SK-N-SH (cell line): ENCODE results near the gene MS4A4E. TPM values are rescaled to one million over a fixed set of nuclear protein-coding genes. Genes with fewer than 3 reads are reported as not detected.

Experiments
- CTCF ChIA-PET: fragments of 300-600, 350-600 bp; formaldehyde crosslinking; extraction: SDS; loops from one replicate; lab custom pipeline; 2021; lab: Yijun Ruan, JAX
- POLR2A ChIA-PET: fragments of 350-600 bp; sonication (Branson Sonifier 250); formaldehyde crosslinking; extraction: SDS; loops from one replicate; lab custom pipeline; 2020; ENCODE audit warnings: antibody characterized with exemption, inconsistent platforms; lab: Yijun Ruan, JAX
- DNase-seq: peaks from one replicate; pipeline ENCODE4 v3.0.0; 2012
- H2AFZ ChIP-seq: fragments of 200-600 bp; sonication (generic); 2 replicates; pipeline ENCODE4 v1.8.1; 2016; ENCODE audit warnings: antibody characterized with exemption, mild to moderate bottlenecking, low read depth
- H3F3A ChIP-seq: fragments of 200-600 bp; sonication (generic); replicated peaks from 2 replicates; pipeline ENCODE3; 2016; ENCODE audit warnings: antibody characterized with exemption, mild to moderate bottlenecking; ENCODE audit not compliant: insufficient read depth
- H3K27ac ChIP-seq, 2 experiments: fragments of 200-500 bp in 1 of 2; fragments of 200-600 bp in 1 of 2; sonication (Bioruptor generic) in 1 of 2; sonication (generic), shearing (Covaris generic) in 1 of 2; 2 replicates each; pipeline versions ENCODE4 v1.5.1 to v1.6.1; 2014 to 2016; ENCODE audit warnings: low read depth in 2 of 2, inconsistent platforms in 1 of 2, low read length in 1 of 2, mild to moderate bottlenecking in 1 of 2, mixed read lengths in 1 of 2
- H3K27me3 ChIP-seq: fragments of 200-600 bp; sonication (generic), shearing (Covaris generic); 2 replicates; pipeline ENCODE4 v1.6.1; 2016; ENCODE audit warnings: mixed run types; ENCODE audit not compliant: insufficient read depth
- H3K36me3 ChIP-seq, 2 experiments: fragments of 200-500 bp in 1 of 2; fragments of 200-600 bp in 1 of 2; sonication (Bioruptor generic) in 1 of 2; sonication (generic) in 1 of 2; replicated peaks in 1 of 2; 2 replicates each; pipeline versions ENCODE3 to v1.5.1; 2014 to 2016; ENCODE audit warnings: low read length in 1 of 2, mild to moderate bottlenecking in 1 of 2; ENCODE audit not compliant: insufficient read depth in 2 of 2, control insufficient read depth in 1 of 2
- H3K4me1 ChIP-seq, 2 experiments: fragments of 200-500 bp in 1 of 2; fragments of 200-600 bp in 1 of 2; sonication (Bioruptor generic) in 1 of 2; sonication (generic), shearing (Covaris generic) in 1 of 2; 2 replicates each; pipeline versions ENCODE4 v1.5.1 to v1.6.1; 2014 to 2016; ENCODE audit warnings: low read depth in 1 of 2, low read length in 1 of 2, mixed run types in 1 of 2; ENCODE audit not compliant: insufficient read depth in 2 of 2, control insufficient read depth in 1 of 2
- H3K4me2 ChIP-seq: fragments of 200-600 bp; sonication (generic), shearing (Covaris generic); 2 replicates; pipeline ENCODE4 v1.6.1; 2017; ENCODE audit warnings: mixed run types
- H3K4me3 ChIP-seq, 2 experiments: fragments of 200-500 bp in 1 of 2; fragments of 200-600 bp in 1 of 2; sonication (Bioruptor generic) in 1 of 2; sonication (generic), shearing (Covaris generic) in 1 of 2; 2 replicates each; pipeline versions ENCODE4 v1.5.1 to v1.8.1; 2014 to 2016; ENCODE audit warnings: low read depth in 2 of 2, inconsistent platforms in 1 of 2, low read length in 1 of 2, mild to moderate bottlenecking in 1 of 2, mixed read lengths in 1 of 2, moderate library complexity in 1 of 2
- H3K79me2 ChIP-seq: fragments of 200-600 bp; sonication (generic); 2 replicates; pipeline ENCODE4 v1.8.1; 2017; ENCODE audit warnings: mild to moderate bottlenecking; ENCODE audit not compliant: insufficient read depth
- H3K9ac ChIP-seq: fragments of 200-600 bp; sonication (generic); 2 replicates; pipeline ENCODE4 v1.6.1; 2017; ENCODE audit warnings: mixed run types
- H3K9me2 ChIP-seq: fragments of 200-600 bp; sonication (generic); 2 replicates; pipeline ENCODE4 v1.6.1; 2017; ENCODE audit warnings: mixed run types
- H3K9me3 ChIP-seq: fragments of 200-600 bp; sonication (generic); 2 replicates; pipeline ENCODE4 v1.6.1; 2017; ENCODE audit warnings: mixed run types, mild to moderate bottlenecking, moderate library complexity
- H4K20me1 ChIP-seq: fragments of 200-600 bp; sonication (generic); 2 replicates; pipeline ENCODE4 v1.6.1; 2017; ENCODE audit warnings: mild to moderate bottlenecking, mixed run types; ENCODE audit not compliant: insufficient read depth
- ELF1 ChIP-seq: IDR thresholded peaks from 2 replicates; pipeline ENCODE4 v1.4.0; 2012
- EZH2phosphoT487 ChIP-seq: fragments of 200-600 bp; sonication (generic); IDR thresholded peaks from 2 replicates; pipeline ENCODE4 v1.6.1; 2017; ENCODE audit warnings: low read depth, mixed run types, mild to moderate bottlenecking, antibody characterized with exemption, moderate library complexity, borderline replicate concordance
- FOSL2 ChIP-seq: IDR thresholded peaks from 2 replicates; pipeline ENCODE4 v1.4.0; 2012; ENCODE audit warnings: low read depth, mild to moderate bottlenecking, moderate library complexity, borderline replicate concordance
- FOXM1 ChIP-seq: IDR thresholded peaks from 2 replicates; pipeline ENCODE4 v1.4.0; 2012; ENCODE audit warnings: low read depth, mild to moderate bottlenecking
- GATA2 ChIP-seq: sonication (generic); formaldehyde crosslinking; IDR thresholded peaks from 2 replicates; pipeline ENCODE4 v1.5.0; 2020; ENCODE audit warnings: mild to moderate bottlenecking, missing genetic modification reagents
- NFIC ChIP-seq: IDR thresholded peaks from 2 replicates; pipeline ENCODE4 v1.4.0; 2012; ENCODE audit warnings: borderline replicate concordance
- PBX3 ChIP-seq: IDR thresholded peaks from 2 replicates; pipeline ENCODE4; 2012
- SIN3A ChIP-seq: IDR thresholded peaks from 2 replicates; pipeline ENCODE4 v1.6.1; 2012; ENCODE audit warnings: low read depth, mild to moderate bottlenecking, low read length, moderate library complexity, borderline replicate concordance
- USF1 ChIP-seq: IDR thresholded peaks from 2 replicates; pipeline ENCODE4 v1.4.0; 2012; ENCODE audit warnings: low read depth, borderline replicate concordance
- USF2 ChIP-seq: fragments of 150-350 bp; IDR thresholded peaks from 2 replicates; pipeline ENCODE4 v1.6.1; 2017; ENCODE audit warnings: antibody characterized with exemption, low read length, low read depth, borderline replicate concordance
- YY1 ChIP-seq: IDR thresholded peaks from 2 replicates; pipeline ENCODE4 v1.4.0; 2012; ENCODE audit warnings: low read depth, mild to moderate bottlenecking
- WGBS: methylation state at CpG from one replicate; pipeline ENCODE4 v1.1.6; 2017; ENCODE audit warnings: low lambda C conversion rate; 5-methylcytosine and 5-hydroxymethylcytosine counted together
- polyA plus RNA-seq, 3 experiments: library from polyadenylated mRNA; depleted of rRNA; stranded (reverse); fragments of >200 nt; gene quantifications; 2 replicates each; pipeline ENCODE4 v1.2.3, GENCODE V29; 2012

MS4A4E gene
- polyA plus RNA-seq, 1 of the 3 experiments (the other 2 are of a cell fraction) = not detected

- TF ChIP-seq PBX3 (no peak), SIN3A (no peak), YY1 (no peak), ELF1 (no peak), USF1 (no peak), FOSL2 (no peak), FOXM1 (no peak)
These were observed 58.0 kb downstream of the MS4A4E start (continued) for GRCh38 chr11:60184824-60185511.

- POLR2A ChIA-PET = no interaction called here
- no peak overlapping the region for H3K4me2 ChIP-seq
- H3K4me3 ChIP-seq = no peak overlapping the region
- no peaks in the 10 kb centered on the region for H3K9me2 ChIP-seq
- no peaks in the 10 kb centered on the region for H3K79me2 ChIP-seq
- no peaks in the 10 kb centered on the region for H3K4me1 ChIP-seq
- H3K36me3 ChIP-seq = no peaks in the 10 kb centered on the region
- DNase-seq = no peak
- H3K27ac ChIP-seq = no peak overlapping the region
- WGBS = 8% methylated on average over 2 of the region's 2 CpGs
- no peaks in the 10 kb centered on the region for H3K9me3 ChIP-seq
- H4K20me1 ChIP-seq = no peaks in the 10 kb centered on the region
- no peak overlapping the region for H3K9ac ChIP-seq
- no peak overlapping the region for H2AFZ ChIP-seq
- no peaks in the 10 kb centered on the region; the same call in 1 of the 2 replicates for H3K27me3 ChIP-seq
- TF ChIP-seq EZH2phosphoT487 (no peak), GATA2 (no peak), NFIC (no peak), USF2 (no peak)
- TF ChIP-seq, all 33 proteins: peak for 0
- CTCF ChIA-PET = no interaction called here
- no peaks in the 10 kb centered on the region for H3F3A ChIP-seq
These were observed 59.2 kb downstream of the MS4A4E start for GRCh38 chr11:60183591-60184205.
